ENCODE measurements around the gene TEX264.
"Not testable (repeated sequence)": the region's sequence is repeated elsewhere in the genome, so short reads cannot be mapped to it uniquely, and the experiment has no call there.

The TEX264 gene

DNA sequence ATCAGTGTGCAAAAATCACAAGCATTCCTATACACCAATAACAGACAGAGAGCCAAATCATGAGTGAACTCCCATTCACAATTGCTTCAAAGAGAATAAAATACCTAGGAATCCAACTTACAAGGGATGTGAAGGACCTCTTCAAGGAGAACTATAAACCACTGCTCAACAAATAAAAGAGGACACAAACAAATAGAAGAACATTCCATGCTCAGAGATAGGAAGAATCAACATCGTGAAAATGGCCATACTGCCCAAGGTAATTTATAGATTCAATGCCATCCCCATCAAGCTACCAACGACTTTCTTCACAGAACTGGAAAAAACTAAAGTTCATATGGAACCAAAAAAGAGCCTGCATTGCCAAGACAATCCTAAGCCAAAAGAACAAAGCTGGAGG, 18.9 kb upstream of the TEX264 start:
- not testable (repeated sequence) for H3K4me1 ChIP-seq (ENCODE audit: control insufficient read depth in 1 of 2, insufficient read depth in 2 of 2, low read length in 2 of 2); H3K4me3 ChIP-seq (ENCODE audit: low read depth, low read length); H3K4me2 ChIP-seq (ENCODE audit: low read length); H4K8ac ChIP-seq (ENCODE audit: low read depth, low read length); H2BK12ac ChIP-seq (ENCODE audit: low read length); DNase-seq; H3K23ac ChIP-seq (ENCODE audit: low read length); H3K27ac ChIP-seq (ENCODE audit: low read depth, low read length); H3K27me3 ChIP-seq (ENCODE audit: insufficient read depth, low read length); H3K18ac ChIP-seq (ENCODE audit: low read length); H2BK120ac ChIP-seq (ENCODE audit: insufficient read depth, low read length, poor library complexity); H4K91ac ChIP-seq (ENCODE audit: low read depth, low read length); H3K9ac ChIP-seq (ENCODE audit: low read length); H2BK5ac ChIP-seq (ENCODE audit: low read depth, low read length, poor library complexity); H3K14ac ChIP-seq (ENCODE audit: low read length); H3K79me1 ChIP-seq (ENCODE audit: low read length); H3K9me3 ChIP-seq (ENCODE audit: insufficient read depth, low read depth, low read length); H2AFZ ChIP-seq (ENCODE audit: insufficient read depth, low read length, poor library complexity); H4K12ac ChIP-seq (ENCODE audit: low read depth, low read length); H2AK5ac ChIP-seq (ENCODE audit: low read length); H3K79me2 ChIP-seq (ENCODE audit: control insufficient read depth, insufficient read depth, low read length, poor library complexity); H3K4ac ChIP-seq (ENCODE audit: low read depth, low read length)
- WGBS (ENCODE audit: extremely low coverage, insufficient coverage, insufficient read length): no CpG with 5 or more reads among the region's 2 CpGs
- peaks cover 12 to 17% of the 10 kb centered on the region in 2 experiments for H3K36me3 ChIP-seq (ENCODE audit: control insufficient read depth in 1 of 2, insufficient read depth in 2 of 2, low read length in 2 of 2)

DNA sequence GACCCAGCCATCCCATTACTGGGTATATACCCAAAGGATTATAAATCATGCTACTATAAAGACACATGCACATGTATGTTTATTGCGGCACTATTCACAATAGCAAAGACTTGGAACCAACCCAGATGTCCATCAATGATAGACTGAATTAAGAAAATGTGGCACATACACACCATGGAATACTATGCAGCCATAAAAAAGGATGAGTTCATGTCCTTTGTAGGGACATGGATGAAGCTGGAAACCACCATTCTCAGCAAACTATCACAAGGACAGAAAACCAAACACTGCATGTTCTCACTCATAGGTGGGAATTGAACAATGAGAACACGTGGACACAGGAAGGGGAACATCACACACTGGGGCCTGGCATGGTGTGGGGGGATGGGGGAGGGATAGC, 17.6 kb upstream of the TEX264 start:
- not testable (repeated sequence) for H2BK12ac ChIP-seq (ENCODE audit: low read length); H3K4me3 ChIP-seq (ENCODE audit: low read depth, low read length); H2BK5ac ChIP-seq (ENCODE audit: low read depth, low read length, poor library complexity); H3K27ac ChIP-seq (ENCODE audit: low read depth, low read length); H2BK120ac ChIP-seq (ENCODE audit: insufficient read depth, low read length, poor library complexity); H2AK5ac ChIP-seq (ENCODE audit: low read length); H3K4me1 ChIP-seq (ENCODE audit: control insufficient read depth in 1 of 2, insufficient read depth in 2 of 2, low read length in 2 of 2); H3K9me3 ChIP-seq (ENCODE audit: insufficient read depth, low read depth, low read length); H4K12ac ChIP-seq (ENCODE audit: low read depth, low read length); H4K91ac ChIP-seq (ENCODE audit: low read depth, low read length); H3K79me1 ChIP-seq (ENCODE audit: low read length); H3K18ac ChIP-seq (ENCODE audit: low read length); H3K23ac ChIP-seq (ENCODE audit: low read length); H3K4me2 ChIP-seq (ENCODE audit: low read length); H3K27me3 ChIP-seq (ENCODE audit: insufficient read depth, low read length); H3K9ac ChIP-seq (ENCODE audit: low read length); DNase-seq; H3K79me2 ChIP-seq (ENCODE audit: control insufficient read depth, insufficient read depth, low read length, poor library complexity); H2AFZ ChIP-seq (ENCODE audit: insufficient read depth, low read length, poor library complexity); H3K14ac ChIP-seq (ENCODE audit: low read length); H4K8ac ChIP-seq (ENCODE audit: low read depth, low read length); H3K4ac ChIP-seq (ENCODE audit: low read depth, low read length)
- no CpG with 5 or more reads among the region's 2 CpGs for WGBS (ENCODE audit: extremely low coverage, insufficient coverage, insufficient read length)
- peaks cover 5 to 12% of the 10 kb centered on the region in 2 experiments for H3K36me3 ChIP-seq (ENCODE audit: control insufficient read depth in 1 of 2, insufficient read depth in 2 of 2, low read length in 2 of 2)

DNA sequence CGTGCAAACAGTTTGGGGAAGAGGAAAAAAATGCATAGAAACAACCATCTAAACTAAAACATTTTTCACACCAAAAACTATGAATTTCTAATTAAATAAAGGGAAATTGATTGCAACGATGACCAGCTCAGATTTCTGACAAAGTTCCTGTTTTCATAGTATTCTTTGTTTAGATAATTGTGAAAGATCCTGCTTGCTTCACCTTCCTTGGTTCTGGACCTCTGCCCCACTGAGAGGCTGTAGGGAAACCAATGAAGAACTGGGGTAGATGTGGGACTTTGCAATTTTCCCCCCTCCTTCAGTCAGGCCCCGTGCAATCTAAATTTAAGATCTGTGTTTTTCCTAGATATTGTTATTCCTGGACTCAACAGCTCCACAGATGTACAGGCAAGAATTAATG, 13.8 kb upstream of the TEX264 start:
- no peak overlapping the region for H4K12ac ChIP-seq (ENCODE audit: low read depth, low read length)
- H2BK12ac ChIP-seq (ENCODE audit: low read length): no peak overlapping the region
- no peaks in the 10 kb centered on the region for H3K79me1 ChIP-seq (ENCODE audit: low read length)
- no peak overlapping the region for H3K23ac ChIP-seq (ENCODE audit: low read length)
- no peak overlapping the region for H3K14ac ChIP-seq (ENCODE audit: low read length)
- no peak overlapping the region for H2BK120ac ChIP-seq (ENCODE audit: insufficient read depth, low read length, poor library complexity)
- H3K27ac ChIP-seq (ENCODE audit: low read depth, low read length): no peak overlapping the region
- no peaks in the 10 kb centered on the region for H3K27me3 ChIP-seq (ENCODE audit: insufficient read depth, low read length)
- H4K8ac ChIP-seq (ENCODE audit: low read depth, low read length): no peak overlapping the region
- no peak overlapping the region for H3K4me3 ChIP-seq (ENCODE audit: low read depth, low read length)
- no peak overlapping the region for H2AFZ ChIP-seq (ENCODE audit: insufficient read depth, low read length, poor library complexity)
- no peak overlapping the region for H2BK5ac ChIP-seq (ENCODE audit: low read depth, low read length, poor library complexity)
- no peak overlapping the region for H4K91ac ChIP-seq (ENCODE audit: low read depth, low read length)
- no peak overlapping the region for H3K9ac ChIP-seq (ENCODE audit: low read length)
- H3K18ac ChIP-seq (ENCODE audit: low read length): no peak overlapping the region
- H3K4me2 ChIP-seq (ENCODE audit: low read length): no peak overlapping the region
- no peak for DNase-seq
- H3K79me2 ChIP-seq (ENCODE audit: control insufficient read depth, insufficient read depth, low read length, poor library complexity): no peaks in the 10 kb centered on the region
- no peaks in the 10 kb centered on the region for H3K4me1 ChIP-seq (ENCODE audit: control insufficient read depth in 1 of 2, insufficient read depth in 2 of 2, low read length in 2 of 2)
- H3K36me3 ChIP-seq (ENCODE audit: control insufficient read depth in 1 of 2, insufficient read depth in 2 of 2, low read length in 2 of 2): peaks cover 10 to 23% of the 10 kb centered on the region in 2 experiments
- H3K9me3 ChIP-seq (ENCODE audit: insufficient read depth, low read depth, low read length): no peaks in the 10 kb centered on the region
- no CpG with 5 or more reads among the region's 3 CpGs for WGBS (ENCODE audit: extremely low coverage, insufficient coverage, insufficient read length)
- H3K4ac ChIP-seq (ENCODE audit: low read depth, low read length): no peak overlapping the region
- H2AK5ac ChIP-seq (ENCODE audit: low read length): no peak overlapping the region

DNA sequence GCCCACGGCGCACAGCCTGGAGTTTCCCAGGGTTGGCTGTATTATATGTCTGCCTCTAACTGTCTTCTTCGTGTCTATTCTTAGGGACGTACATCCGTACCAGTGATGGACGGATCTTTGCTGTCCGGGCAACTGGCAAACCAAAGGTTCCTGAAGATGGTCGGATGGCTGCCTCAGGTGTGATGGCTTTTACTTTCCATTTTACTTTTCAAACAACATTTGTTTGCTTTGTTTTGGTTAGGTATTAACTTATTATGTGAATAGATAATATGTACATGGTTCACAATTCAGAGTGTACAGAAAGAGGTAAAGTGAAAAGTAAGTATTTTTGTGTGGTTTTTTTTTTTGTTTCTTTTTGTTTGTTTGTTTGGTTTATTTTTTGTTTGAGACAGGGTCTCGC, 11.1 kb upstream of the TEX264 start:
- H3K4me1 ChIP-seq (ENCODE audit: control insufficient read depth in 1 of 2, insufficient read depth in 2 of 2, low read length in 2 of 2): no peaks in the 10 kb centered on the region
- no peak overlapping the region for H4K91ac ChIP-seq (ENCODE audit: low read depth, low read length)
- no peaks in the 10 kb centered on the region for H3K27me3 ChIP-seq (ENCODE audit: insufficient read depth, low read length)
- H3K4me3 ChIP-seq (ENCODE audit: low read depth, low read length): no peak overlapping the region
- H3K23ac ChIP-seq (ENCODE audit: low read length): no peak overlapping the region
- H3K79me2 ChIP-seq (ENCODE audit: control insufficient read depth, insufficient read depth, low read length, poor library complexity): no peaks in the 10 kb centered on the region
- H4K12ac ChIP-seq (ENCODE audit: low read depth, low read length): no peak overlapping the region
- H2BK120ac ChIP-seq (ENCODE audit: insufficient read depth, low read length, poor library complexity): no peak overlapping the region
- no peak for DNase-seq
- H4K8ac ChIP-seq (ENCODE audit: low read depth, low read length): no peak overlapping the region
- no peak overlapping the region for H2BK5ac ChIP-seq (ENCODE audit: low read depth, low read length, poor library complexity)
- no peak overlapping the region for H3K4me2 ChIP-seq (ENCODE audit: low read length)
- peaks cover 1% of the 10 kb centered on the region for H3K9me3 ChIP-seq (ENCODE audit: insufficient read depth, low read depth, low read length)
- no peak overlapping the region for H2AK5ac ChIP-seq (ENCODE audit: low read length)
- H3K14ac ChIP-seq (ENCODE audit: low read length): no peak overlapping the region
- H3K9ac ChIP-seq (ENCODE audit: low read length): no peak overlapping the region
- H3K18ac ChIP-seq (ENCODE audit: low read length): no peak overlapping the region
- H3K36me3 ChIP-seq (ENCODE audit: control insufficient read depth in 1 of 2, insufficient read depth in 2 of 2, low read length in 2 of 2): peaks cover 21 to 35% of the 10 kb centered on the region in 2 experiments
- no peak overlapping the region for H2AFZ ChIP-seq (ENCODE audit: insufficient read depth, low read length, poor library complexity)
- H3K4ac ChIP-seq (ENCODE audit: low read depth, low read length): no peak overlapping the region
- no peak overlapping the region for H2BK12ac ChIP-seq (ENCODE audit: low read length)
- no CpG with 5 or more reads among the region's 9 CpGs for WGBS (ENCODE audit: extremely low coverage, insufficient coverage, insufficient read length)
- no peak overlapping the region for H3K27ac ChIP-seq (ENCODE audit: low read depth, low read length)
- no peaks in the 10 kb centered on the region for H3K79me1 ChIP-seq (ENCODE audit: low read length)

Measured in trophoblast cell (in vitro differentiated cells and primary cell).